Colonic mucosa (tissue), 4 donors: Measurements from ENCODE around the gene ABLIM1. TPM values are rescaled to one million over a fixed set of nuclear protein-coding genes. Genes with fewer than 3 reads are reported as not detected.

Experiments
- DNase-seq: peaks from one replicate; pipeline ENCODE4 v3.0.0-alpha.2; 2020
- H3K27ac ChIP-seq: fragments of 200-600 bp; one replicate; pipeline ENCODE4 v1.8.0; 2021
- H3K27me3 ChIP-seq: fragments of 200-600 bp; one replicate; pipeline ENCODE4 v1.8.0; 2021
- H3K36me3 ChIP-seq: fragments of 200-600 bp; one replicate; pipeline ENCODE4 v1.8.0; 2021
- H3K4me1 ChIP-seq: fragments of 200-600 bp; one replicate; pipeline ENCODE4 v1.8.0; 2021; ENCODE audit warnings: mild to moderate bottlenecking
- H3K4me3 ChIP-seq: fragments of 200-600 bp; one replicate; pipeline ENCODE4 v1.8.0; 2021
- H3K9ac ChIP-seq, 2 donors: one replicate each; pipeline ENCODE4 v1.7.0; 2013; ENCODE audit warnings: control low read depth in 2 of 2, low read depth in 2 of 2, low read length in 2 of 2
- H3K9me3 ChIP-seq: fragments of 200-600 bp; one replicate; pipeline ENCODE4 v1.8.0; 2021
- CTCF ChIP-seq: fragments of 200-600 bp; IDR thresholded peaks from one replicate; pipeline ENCODE4 v1.8.0; 2022; ENCODE audit warnings: antibody characterized with exemption, mild to moderate bottlenecking
- intact Hi-C: fragments of 100-400 bp; cut with DNase I; formaldehyde crosslinking; loops from one replicate; pipeline ENCODE4 v1.14.1; 2022
- total RNA-seq, 2 donors: library from RNA; stranded (reverse); fragmentation: NEBNext Ultra II Directional in 1 of 2; extraction: Animal tissue kit (Norgen Biotek cat#: 25700) in 1 of 2; gene quantifications; one replicate each; pipeline ENCODE4 v1.2.1, GENCODE V29; 2021
- donor health status: healthy.
- donor health status: DM: no; HTN: no; CAD: no.
- donor health status: DM: no; HTN: no; CAD: no.

The ABLIM1 gene
- total RNA-seq, 2 donors from 2014 or later, result 118 to 131 TPM

GRCh38 chr10:114404171-114405010 is 253.7 kb downstream of the ABLIM1 start, which contains the start of gene AFAP1L2:
Gene AFAP1L2, minus strand, starts transcription at chr10:114404502. Its CDS starts 47 bp downstream, at chr10:114404455.
- no peaks in the 10 kb centered on the region for H3K4me1 ChIP-seq
- peak within 1 kb of the TSS; percentile 65 for H3K27ac ChIP-seq
- H3K9ac ChIP-seq, result peak within 1 kb of the TSS; percentile 62 to 81
- DNase-seq, result peak; percentile 71
- no peaks in the 10 kb centered on the region for H3K9me3 ChIP-seq
- TF ChIP-seq CTCF, result no peak
- H3K27me3 ChIP-seq, result peaks cover 14% of the 10 kb centered on the region
- no peaks in the 10 kb centered on the region for H3K36me3 ChIP-seq
- intact Hi-C loops, result no loop called here
- peak within 1 kb of the TSS; percentile 55 for H3K4me3 ChIP-seq

- Histone ChIP-seq H3K9ac (peak overlapping the region; percentile 62 to 81), H3K36me3 (no peaks in the 10 kb centered on the region), H3K9me3 (no peaks in the 10 kb centered on the region), H3K4me3 (peak overlapping the region; percentile 55), H3K27me3 (peaks cover 14% of the 10 kb centered on the region), H3K27ac (peak overlapping the region; percentile 65), H3K4me1 (no peaks in the 10 kb centered on the region)
- TF ChIP-seq CTCF, result no peak
- intact Hi-C loops, result no loop called here
- peak; percentile 34 for DNase-seq
These were observed 254.4 kb downstream of the ABLIM1 start for GRCh38 chr10:114403541-114404161.

- H3K9ac ChIP-seq, result peak overlapping the region; percentile 62 to 81
- no peak for DNase-seq
- peaks cover 14% of the 10 kb centered on the region for H3K27me3 ChIP-seq
- no peaks in the 10 kb centered on the region for H3K9me3 ChIP-seq
- no peaks in the 10 kb centered on the region for H3K36me3 ChIP-seq
- no peak for TF ChIP-seq CTCF
- H3K4me3 ChIP-seq, result peak overlapping the region; percentile 55
- H3K27ac ChIP-seq, result peak overlapping the region; percentile 65
- no peaks in the 10 kb centered on the region for H3K4me1 ChIP-seq
- intact Hi-C loops, result no loop called here
These were observed 255.1 kb downstream of the ABLIM1 start for GRCh38 chr10:114402871-114403540.

GRCh38 chr10:114402233-114402632 is 255.8 kb downstream of the ABLIM1 start:
- intact Hi-C loops, result no loop called here
- TF ChIP-seq CTCF, result no peak
- Histone ChIP-seq H3K4me1 (no peaks in the 10 kb centered on the region), H3K9me3 (no peaks in the 10 kb centered on the region), H3K9ac (peak overlapping the region in 1 of 2 donors; percentile 62), H3K27ac (no peak overlapping the region), H3K4me3 (no peak overlapping the region), H3K36me3 (no peaks in the 10 kb centered on the region), H3K27me3 (peaks cover 14% of the 10 kb centered on the region)
- no peak for DNase-seq

- intact Hi-C loops, result no loop called here
- Histone ChIP-seq H3K4me1 (no peaks in the 10 kb centered on the region), H3K9ac (no peak overlapping the region), H3K36me3 (no peaks in the 10 kb centered on the region), H3K27ac (peak overlapping the region; percentile 4), H3K9me3 (no peaks in the 10 kb centered on the region), H3K27me3 (peaks cover 14% of the 10 kb centered on the region), H3K4me3 (no peak overlapping the region)
- peak; percentile 59 for DNase-seq
- no peak for TF ChIP-seq CTCF
These were observed 256.8 kb downstream of the ABLIM1 start for GRCh38 chr10:114401195-114401791.
